Fibroblast of upper back skin (primary cell): ENCODE measurements around the gene DPH1.

Experiments used
- DNase-seq: peaks from one replicate; pipeline ENCODE4 v3.0.0-alpha.2; 2013

The DPH1 gene

GRCh38 chr17:2063261-2064146, 33.6 kb downstream of the DPH1 start:
- peak; percentile 81 for DNase-seq

DNA sequence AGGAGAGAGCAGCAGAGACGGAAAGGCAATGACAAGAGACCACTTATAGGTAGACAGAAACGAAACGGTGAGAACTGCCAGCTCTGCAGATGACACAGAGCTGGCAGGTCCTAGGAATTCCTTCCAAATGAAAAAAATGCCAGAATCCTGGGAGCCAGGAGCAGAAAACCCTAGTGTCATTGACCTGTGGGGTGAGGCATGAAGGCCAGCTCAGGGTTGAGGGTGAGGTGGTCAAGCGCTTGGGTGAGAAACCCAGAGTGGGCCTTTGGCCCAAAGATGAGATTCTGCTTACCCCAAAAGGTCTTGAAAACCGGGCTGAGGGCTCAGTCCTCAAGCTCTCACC, 34.2 kb downstream of the DPH1 start:
- DNase-seq: peak; percentile 33

DNA sequence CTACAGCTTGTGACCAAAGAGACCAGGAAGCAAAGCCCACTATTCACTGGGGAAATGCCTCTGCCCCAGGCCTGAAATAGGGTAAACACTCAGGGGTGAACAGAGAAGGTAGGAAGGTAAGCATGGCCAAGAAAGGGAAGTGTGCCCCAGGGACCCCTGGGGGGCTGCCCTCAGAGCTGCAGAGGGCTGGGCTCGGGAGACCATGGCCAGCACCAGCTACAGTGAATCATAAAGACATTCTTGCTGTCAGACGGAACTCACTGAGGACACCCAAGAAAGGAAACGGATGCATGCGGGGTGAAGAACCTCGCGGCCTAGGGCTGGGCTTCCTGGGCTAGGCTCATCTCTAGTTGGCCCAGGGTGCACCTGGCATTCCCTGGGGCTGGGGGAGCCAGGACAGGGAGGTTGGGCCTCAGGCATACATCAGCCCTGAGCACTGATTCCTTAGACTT, 34.6 kb downstream of the DPH1 start:
- DNase-seq: peak; percentile 60

- peak; percentile 79 for DNase-seq
Measured at GRCh38 chr17:2064980-2065785, 35.2 kb downstream of the DPH1 start.

DNA sequence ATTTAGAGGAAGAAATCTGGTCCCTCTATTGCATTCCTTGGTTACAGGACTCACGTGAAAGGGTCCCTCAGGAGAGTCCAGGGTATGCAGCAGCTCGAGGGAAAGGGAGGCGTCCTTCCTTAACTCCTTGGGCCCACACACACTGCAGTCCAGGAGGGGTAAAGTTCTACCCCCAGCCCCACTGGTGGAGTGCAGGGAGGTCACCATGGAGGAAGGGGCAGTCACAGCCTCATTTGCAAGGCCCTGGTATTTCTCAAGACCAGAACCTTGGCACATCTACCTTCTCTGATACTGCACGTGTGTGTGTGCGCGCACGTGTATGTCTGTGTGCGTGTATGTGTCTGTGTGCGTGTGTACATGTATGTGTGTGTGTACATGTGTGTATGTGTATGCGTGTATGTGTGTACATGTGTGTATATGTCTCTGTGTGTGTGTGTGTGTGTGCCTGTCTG, 36.0 kb downstream of the DPH1 start:
- DNase-seq: no peak

GRCh38 chr17:2067048-2067561, 37.2 kb downstream of the DPH1 start:
- DNase-seq: no peak

- peak; percentile 89 for DNase-seq
Measured at GRCh38 chr17:2067608-2068024, 37.7 kb downstream of the DPH1 start.

DNA sequence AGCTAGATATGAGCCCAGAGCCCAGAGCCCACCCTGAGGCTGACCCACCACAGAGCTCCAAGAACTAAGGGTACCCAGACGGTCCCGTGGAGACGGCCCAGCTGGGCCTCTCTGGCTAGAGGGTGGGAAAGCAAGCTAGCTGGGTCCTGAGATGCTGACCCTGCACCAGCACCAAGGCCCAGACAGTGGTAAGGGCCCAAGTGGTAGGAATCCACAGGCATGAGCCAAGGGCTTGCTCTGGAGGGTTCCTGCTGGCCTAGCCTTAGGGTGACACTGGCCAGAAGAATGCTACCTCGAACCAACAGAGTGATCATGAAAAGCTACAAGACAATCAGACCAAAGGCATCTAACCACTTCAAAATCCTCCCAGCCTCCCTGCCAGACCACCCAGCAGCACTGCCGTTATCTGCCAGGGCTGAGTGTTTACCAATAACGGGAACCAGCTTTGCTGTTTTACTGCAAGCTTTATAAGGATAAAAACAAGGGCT, 38.1 kb downstream of the DPH1 start:
- peak; percentile 96 for DNase-seq

- DNase-seq: peak; percentile 75
Measured at GRCh38 chr17:2068519-2069051, 38.6 kb downstream of the DPH1 start.

DNA sequence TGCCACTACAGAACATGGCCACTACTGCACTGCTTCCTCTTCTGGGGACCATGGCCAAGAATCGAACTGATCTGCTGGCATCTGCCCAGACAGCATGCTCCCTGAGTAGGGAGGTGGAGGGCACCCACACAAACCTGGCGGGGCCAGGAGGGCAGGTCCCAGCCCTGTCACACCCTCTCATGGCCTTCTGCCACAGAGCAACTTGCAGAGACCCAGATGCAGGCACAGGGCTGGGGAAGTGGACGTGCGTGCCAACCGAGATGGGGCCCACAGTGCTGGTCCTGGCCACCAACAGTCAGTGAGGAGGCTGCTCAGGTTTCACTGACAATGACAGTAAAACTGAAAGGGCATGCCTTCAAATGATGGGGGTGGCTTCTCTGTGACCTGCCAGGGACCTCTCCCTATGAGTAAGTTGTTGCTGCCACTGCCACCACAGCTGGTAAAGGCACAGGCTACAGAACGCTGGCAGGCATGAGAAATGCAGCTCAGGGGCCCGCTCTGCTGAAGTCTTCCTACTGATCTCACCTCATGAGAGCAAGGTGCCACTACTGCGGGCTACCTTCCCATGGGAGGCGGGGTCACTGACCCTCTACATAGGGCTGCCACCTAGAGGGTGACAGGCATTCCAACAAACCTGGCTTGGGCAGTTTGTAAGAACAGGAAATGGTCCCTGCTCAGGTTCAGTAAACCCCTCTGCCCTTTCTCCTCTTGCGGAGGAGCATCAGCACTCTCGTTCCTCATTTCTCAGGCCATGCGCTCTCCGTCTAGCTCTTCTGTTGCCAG, 40.5 kb downstream of the DPH1 start:
- DNase-seq: no peak

DNA sequence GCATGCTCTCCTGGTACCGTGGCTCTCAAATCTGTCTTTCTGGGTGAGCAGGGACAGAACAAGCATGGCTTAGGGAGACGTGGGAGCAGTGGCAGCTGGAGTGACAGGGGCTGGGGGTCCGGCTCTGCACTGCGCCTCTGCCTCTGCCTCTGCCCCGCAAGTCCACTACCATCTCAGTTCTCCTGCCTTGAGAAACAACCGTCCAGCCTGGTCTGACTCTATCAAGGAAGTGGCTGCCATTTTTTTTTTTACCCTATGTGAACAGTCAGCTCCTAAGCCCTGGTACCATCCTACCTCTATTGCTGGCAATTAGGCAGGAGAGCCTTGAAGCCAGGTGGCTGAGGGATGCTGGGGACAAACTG, 41.1 kb downstream of the DPH1 start:
- no peak for DNase-seq

GRCh38 chr17:2071455-2072281, 41.7 kb downstream of the DPH1 start:
- DNase-seq: no peak

DNA sequence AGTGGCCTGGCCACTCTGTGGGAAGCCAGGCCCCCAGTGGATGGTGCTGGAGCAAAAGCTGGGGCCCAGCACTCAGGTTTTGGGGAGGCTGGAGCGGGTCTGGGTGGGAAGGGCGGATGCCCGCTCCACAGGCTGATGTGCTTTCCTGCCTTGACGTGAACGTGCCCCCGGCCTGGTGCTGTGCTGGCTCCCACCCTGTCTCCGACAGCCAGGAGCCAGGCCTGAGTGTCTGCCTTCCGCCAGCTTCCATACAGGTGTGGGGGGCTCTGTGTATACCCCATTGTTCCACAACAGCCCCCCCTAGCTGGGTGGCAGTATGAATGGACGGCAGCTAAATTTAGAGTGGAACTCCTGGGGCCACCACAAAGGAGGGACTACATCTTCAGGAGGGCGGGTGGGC, 45.0 kb downstream of the DPH1 start:
- no peak for DNase-seq

GRCh38 chr17:2075336-2076086, 45.6 kb downstream of the DPH1 start:
- DNase-seq: no peak

- peak; percentile 80 for DNase-seq
Measured at GRCh38 chr17:2076087-2076984, 46.4 kb downstream of the DPH1 start.

GRCh38 chr17:2077040-2077439, 47.1 kb downstream of the DPH1 start:
- DNase-seq: no peak

DNA sequence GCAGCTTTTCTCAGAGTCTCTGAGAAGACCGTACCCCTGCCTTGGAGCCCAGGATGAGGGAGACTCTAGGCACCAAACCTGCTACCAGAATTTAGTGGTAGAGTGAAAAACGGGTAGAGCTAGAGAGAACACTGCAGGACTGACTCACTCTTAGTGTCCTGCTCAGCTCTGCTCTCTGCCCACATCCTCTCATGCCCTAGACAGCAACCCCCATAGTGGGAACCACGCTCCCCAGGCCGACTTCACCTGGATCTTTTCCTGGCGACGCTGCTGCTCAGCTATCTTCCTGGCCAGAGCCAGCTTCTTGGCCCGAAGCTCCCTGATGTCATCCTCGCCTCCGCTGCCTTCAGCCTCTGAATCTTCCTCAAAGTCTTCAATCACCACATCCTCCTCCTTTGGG, 51.6 kb downstream of the DPH1 start:
- DNase-seq: peak; percentile 62

DNA sequence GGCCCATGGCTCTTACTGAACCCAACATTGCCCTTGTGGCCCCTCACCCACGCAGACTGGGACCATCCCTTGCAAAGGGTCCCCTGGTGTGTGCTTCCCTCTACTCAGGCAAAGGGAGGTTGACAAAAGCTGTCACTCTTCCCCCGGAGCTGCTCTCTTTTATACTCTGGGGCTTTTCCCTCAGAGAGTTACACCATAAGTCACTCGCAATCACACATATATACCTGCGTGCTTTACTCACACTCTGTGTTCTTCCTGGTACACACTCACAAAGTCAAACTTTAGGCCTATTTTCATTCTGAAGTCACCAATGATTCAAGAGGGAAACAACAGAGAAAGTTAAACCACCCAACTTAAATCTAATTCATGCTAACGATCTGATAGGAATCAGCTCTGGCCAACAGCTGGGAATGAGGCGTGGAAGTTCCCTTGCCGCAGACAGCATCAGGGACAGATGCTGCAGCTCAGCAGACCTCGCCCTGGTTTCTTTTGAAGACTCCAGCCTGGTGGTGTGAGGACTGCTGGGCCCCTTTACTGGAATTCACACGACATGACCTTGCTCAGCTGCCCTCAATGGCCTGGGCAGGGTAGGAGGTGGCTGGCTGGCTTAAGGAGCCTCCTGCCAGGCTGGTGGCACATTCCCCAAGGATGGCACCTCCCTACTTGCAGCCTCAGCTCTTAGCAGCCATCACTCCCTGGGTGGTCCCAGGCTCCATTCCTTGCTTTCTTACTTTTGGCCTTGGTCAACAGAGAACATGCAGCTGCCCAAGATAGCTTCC, 52.2 kb downstream of the DPH1 start:
- peak; percentile 53 for DNase-seq

DNA sequence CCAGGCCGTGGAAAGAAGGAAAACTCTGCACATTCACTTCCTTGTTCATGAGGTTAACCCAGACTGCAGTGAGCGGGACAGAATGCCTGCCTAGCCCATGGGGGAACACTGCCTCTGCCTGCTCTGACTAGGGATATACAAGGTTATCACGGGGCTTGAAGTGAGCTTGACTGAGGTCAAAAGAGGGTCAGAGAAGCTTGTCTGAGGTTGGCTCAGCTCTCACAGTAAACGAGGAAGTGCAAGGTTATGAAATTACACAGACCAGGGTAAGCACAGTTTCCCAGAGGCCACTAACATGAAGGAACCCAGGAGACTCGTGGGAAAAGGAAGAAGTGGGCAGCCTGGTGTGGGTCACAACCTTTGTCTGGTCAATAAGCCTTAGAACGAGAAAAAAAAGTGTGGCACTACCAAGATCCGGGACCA, 53.7 kb downstream of the DPH1 start:
- no peak for DNase-seq
